ENCODE results near the gene DCC. TPM values are rescaled to one million over a fixed set of nuclear protein-coding genes. Genes with fewer than 3 reads are reported as not detected.

Gene DCC
- total and polyA plus RNA-seq, 9 of the 15 experiments (the other 6 are each of a cell fraction or from before 2014, with no cell fraction given), result not detected

GRCh38 chr18:52694804-52695203 is 354.8 kb downstream of the DCC start:
- Histone ChIP-seq H3K9me1 (ENCODE audit: control insufficient read depth, insufficient read depth, low read length) (no peaks in the 10 kb centered on the region), H3K9me3 (replicated peaks; ENCODE audit: control insufficient read depth, insufficient read depth, low read depth, low read length) (no peaks in the 10 kb centered on the region), H3K9ac (ENCODE audit: insufficient read depth in 1 of 2, low read depth in 2 of 2, low read length in 2 of 2) (no peak overlapping the region), H2AFZ (ENCODE audit: low read depth, low read length) (no peak overlapping the region), H3K4me3 (no peak overlapping the region), H3K27me3 (ENCODE audit: control insufficient read depth in 2 of 2, insufficient read depth in 2 of 2, low read length in 2 of 2) (no peaks in the 10 kb centered on the region), H3K79me2 (ENCODE audit: control insufficient read depth, insufficient read depth, low read length) (no peaks in the 10 kb centered on the region), H3K4me1 (replicated peaks in 1 of 2; ENCODE audit: control insufficient read depth in 2 of 2, insufficient read depth in 2 of 2, low read length in 2 of 2) (no peaks in the 10 kb centered on the region), H3K27ac (ENCODE audit: extremely low read depth, low read depth, low read length) (no peak overlapping the region), H4K20me1 (replicated peaks; ENCODE audit: control insufficient read depth, insufficient read depth, low read length) (no peaks in the 10 kb centered on the region), H3K36me3 (ENCODE audit: control insufficient read depth, insufficient read depth, low read length) (no peaks in the 10 kb centered on the region), H3K4me2 (ENCODE audit: insufficient read depth, low read length) (no peak overlapping the region)
- no TSS peak for BruUV-seq (replicated peaks)
- DNase-seq (ENCODE audit: extremely low read depth in 1 of 4, low spot score in 3 of 4), result peak in 2 of 4 experiments; percentile 0 to 5
- intact Hi-C loops (cut with micrococcal nuclease), result no loop called here
- no peak for TF ChIP-seq NFE2L1 (tag; IDR thresholded peaks at IDR 0.05; ENCODE audit: borderline replicate concordance, low read depth)
- TF ChIP-seq PTBP1 (IDR thresholded peaks at IDR 0.05; ENCODE audit: low read depth, low read length), result no peak
- no peak for TF ChIP-seq TCF7L2 (IDR thresholded peaks at IDR 0.05; ENCODE audit: low read depth, low read length)
- no peak for TF ChIP-seq E2F6 (IDR thresholded peaks at IDR 0.05; ENCODE audit: borderline replicate concordance in 1 of 2, extremely low read depth in 1 of 2, insufficient read depth in 1 of 2, insufficient read length in 1 of 2, low read depth in 1 of 2, low read length in 1 of 2, poor library complexity in 1 of 2, severe bottlenecking in 1 of 2)
- no peak for TF ChIP-seq NR2F6 (CRISPR knock-in tag; IDR thresholded peaks at IDR 0.05)
- TF ChIP-seq EP400 (IDR thresholded peaks at IDR 0.05), result no peak
- no peak for TF ChIP-seq ETS1 (conservative IDR thresholded peaks at IDR 0.05; ENCODE audit: control insufficient read depth, low read depth, low read length)
- in situ Hi-C loops (cut with MboI), result no loop called here
- no peak for ATAC-seq
- ChIA-PET CTCF (ENCODE audit: low intra/inter-chr PET ratio) (no interaction called here), POLR2A (no interaction called here)
- no peak for FAIRE-seq
- 0% methylated on average over 1 of the region's 1 CpG for WGBS (ENCODE audit: insufficient coverage, low coverage, missing lambda C conversion rate)

All from K562 (cell line).